GM13977 (cell line): ENCODE data around the gene ZNF888.
"Not testable (repeated sequence)": the region's sequence is repeated elsewhere in the genome, so short reads cannot be mapped to it uniquely, and the experiment has no call there.

ENCODE experiments used
- DNase-seq: peaks from one replicate; pipeline ENCODE4 v3.0.0; 2012; ENCODE audit warnings: low spot score
- in situ Hi-C: fragments of 300-500 bp; cut with MboI; formaldehyde crosslinking; loops from one replicate; pipeline ENCODE4 v1.12.0; 2022; ENCODE audit warnings: low sequenced_read_pairs, low pct_unique_long_range_greater_than_20kb, mixed read lengths, inconsistent platforms; ENCODE audit not compliant: unreplicated experiment
- TF ChIP-seq, protein P1 (sequence below): IDR thresholded peaks from 2 replicates; pipeline ENCODE4 v1.5.1; 2012; ENCODE audit warnings: mild to moderate bottlenecking, control low read depth; ENCODE audit not compliant: insufficient read depth; ENCODE audit errors: extremely low read depth, missing control alignments

Gene ZNF888

DNA sequence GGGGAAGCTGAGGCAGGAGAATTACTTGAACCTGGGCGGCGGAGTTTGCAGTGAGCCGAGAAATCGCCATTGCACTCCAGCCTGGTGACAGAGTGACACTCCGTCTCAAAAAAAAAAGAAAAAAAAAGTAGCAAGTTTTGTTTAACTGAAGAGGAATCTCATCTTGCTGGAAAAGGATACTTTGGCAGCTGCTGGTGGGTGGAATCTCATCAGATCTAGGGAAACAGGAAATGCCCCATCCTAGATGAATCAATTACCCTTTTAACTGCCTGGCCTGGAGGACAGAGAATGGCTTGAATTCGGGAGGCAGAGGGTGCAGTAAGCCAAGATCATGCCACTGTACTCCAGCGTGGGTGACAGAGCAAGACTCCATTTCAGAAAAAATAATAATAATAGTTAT lies 34.2 kb downstream of the ZNF888 start:
- no peak for DNase-seq
- TF ChIP-seq, protein P1, sequence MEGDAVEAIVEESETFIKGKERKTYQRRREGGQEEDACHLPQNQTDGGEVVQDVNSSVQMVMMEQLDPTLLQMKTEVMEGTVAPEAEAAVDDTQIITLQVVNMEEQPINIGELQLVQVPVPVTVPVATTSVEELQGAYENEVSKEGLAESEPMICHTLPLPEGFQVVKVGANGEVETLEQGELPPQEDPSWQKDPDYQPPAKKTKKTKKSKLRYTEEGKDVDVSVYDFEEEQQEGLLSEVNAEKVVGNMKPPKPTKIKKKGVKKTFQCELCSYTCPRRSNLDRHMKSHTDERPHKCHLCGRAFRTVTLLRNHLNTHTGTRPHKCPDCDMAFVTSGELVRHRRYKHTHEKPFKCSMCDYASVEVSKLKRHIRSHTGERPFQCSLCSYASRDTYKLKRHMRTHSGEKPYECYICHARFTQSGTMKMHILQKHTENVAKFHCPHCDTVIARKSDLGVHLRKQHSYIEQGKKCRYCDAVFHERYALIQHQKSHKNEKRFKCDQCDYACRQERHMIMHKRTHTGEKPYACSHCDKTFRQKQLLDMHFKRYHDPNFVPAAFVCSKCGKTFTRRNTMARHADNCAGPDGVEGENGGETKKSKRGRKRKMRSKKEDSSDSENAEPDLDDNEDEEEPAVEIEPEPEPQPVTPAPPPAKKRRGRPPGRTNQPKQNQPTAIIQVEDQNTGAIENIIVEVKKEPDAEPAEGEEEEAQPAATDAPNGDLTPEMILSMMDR: no peak
- in situ Hi-C loops: no loop called here

DNA sequence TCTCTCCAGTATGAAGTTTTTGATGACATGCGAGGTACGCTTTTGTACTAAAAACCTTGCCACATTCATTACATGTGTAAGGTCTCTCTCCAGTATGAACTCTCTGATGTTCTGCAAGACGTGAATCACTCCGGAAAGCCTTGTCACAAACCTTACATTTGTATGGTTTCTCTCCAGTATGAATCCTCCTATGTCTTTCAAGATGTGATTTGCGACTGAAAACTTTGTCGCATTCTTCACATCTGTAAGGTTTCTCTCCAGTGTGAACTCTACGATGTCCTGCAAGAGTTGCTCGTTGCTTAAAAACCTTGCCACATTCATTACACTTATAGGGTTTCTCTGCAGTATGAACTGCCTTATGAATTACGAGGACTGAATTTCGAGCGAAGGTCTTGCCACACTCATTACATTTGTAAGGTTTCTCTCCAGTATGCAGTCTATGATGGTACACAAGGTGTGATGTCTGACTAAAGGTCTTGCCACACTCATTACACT lies 42.3 kb downstream of the ZNF888 start:
- in situ Hi-C loops: no loop called here
- DNase-seq: no peak
- TF ChIP-seq, protein P1: no peak

DNA sequence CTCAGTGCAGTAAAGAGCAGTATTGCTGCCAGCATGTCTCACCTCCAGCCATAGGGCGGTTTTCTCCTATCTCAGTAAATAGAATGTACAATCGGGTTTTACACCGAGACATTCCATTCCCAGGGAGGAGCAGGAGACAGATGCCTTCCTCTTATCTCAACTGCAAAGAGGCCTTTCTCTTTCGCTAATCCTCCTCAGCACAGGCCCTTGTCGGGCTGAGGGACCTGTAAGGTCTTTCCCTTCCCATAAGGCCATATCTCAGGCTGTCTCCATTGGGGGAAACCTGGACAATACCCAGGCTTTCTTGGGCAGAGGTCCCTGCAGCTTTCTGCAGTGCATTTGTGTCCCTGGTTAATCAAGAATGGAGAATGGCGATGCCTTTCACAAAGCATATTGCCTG lies 50.2 kb downstream of the ZNF888 start:
- in situ Hi-C loops, DNase-seq: not testable (repeated sequence)

DNA sequence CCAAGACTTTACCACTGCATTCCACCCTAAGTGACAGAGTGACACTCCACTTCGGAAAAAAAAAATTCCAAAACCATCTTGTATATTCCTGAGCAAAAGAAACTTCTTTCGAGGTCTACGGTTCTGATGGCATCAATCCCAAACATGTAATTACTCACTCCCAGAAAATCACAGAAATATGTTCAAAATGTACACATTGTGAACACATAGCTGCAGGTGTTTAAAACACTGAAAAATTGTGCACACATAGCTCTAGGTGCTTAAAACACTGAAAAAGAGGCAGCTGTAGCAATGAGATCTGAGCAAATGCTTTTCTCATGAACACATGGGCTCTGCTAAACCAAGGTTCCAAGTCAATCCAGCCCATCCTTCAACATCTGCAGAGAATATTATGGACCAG lies 51.8 kb downstream of the ZNF888 start:
- in situ Hi-C loops: no loop called here
- DNase-seq: no peak
- TF ChIP-seq, protein P1: no peak

DNA sequence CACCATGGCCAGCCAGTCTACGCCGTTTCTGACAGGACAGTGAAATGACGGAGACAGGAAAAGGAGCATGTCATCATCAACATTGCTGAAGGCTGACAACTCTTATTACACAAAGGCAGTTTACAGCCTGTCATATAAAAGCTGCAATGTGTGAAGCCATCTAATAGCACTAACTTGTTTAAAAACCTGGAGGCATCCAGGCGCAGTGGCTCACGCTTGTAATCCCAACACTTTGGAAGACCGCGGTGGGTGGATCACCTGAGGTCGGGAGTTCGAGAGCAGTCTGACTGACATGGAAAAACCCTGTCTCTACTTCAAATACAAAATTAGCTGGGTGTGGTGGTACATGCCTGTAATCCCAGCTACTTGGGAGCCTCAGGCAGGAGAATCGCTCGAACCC lies 55.2 kb downstream of the ZNF888 start:
- in situ Hi-C loops, DNase-seq: not testable (repeated sequence)

DNA sequence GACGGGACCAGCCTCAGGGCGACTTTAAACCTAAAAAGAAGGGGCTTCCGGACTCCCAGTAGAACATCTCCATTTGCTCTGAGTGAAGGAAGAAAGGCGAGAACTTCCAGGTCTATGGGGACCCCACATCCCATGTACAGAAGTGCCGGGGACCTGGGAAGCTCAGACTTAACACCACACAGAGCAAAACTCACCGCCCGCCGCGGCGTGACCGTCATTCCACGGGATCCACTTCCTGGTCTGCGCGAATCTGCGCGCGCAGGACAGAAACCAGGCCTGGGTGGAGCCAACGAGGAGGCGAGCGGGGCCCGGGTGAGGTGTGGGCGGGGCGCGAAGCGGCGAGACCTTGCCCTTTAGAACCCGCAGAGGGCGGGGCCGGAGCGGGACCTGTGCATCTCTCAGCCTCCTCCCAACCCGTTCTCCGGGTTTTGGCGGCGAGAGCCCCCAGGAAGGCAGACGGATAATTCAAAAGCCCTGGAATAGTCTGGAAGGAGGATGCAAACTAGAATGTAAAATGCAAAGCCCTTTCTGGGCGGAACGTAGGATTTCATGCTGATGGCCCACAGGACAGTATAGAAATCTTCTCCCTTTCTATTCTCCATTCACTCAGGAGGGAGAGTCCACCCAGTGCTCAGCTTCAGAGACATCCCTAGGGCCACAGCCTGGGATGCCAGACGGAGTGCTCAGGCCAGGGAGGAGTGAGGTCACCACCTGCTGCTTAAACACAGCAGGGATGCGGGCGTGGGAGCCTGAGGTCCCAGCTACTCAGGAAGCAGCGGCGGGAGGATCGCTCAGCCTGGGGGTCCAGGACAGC lies 65.6 kb downstream of the ZNF888 start, which contains the start of gene ZNF468:
ZNF468 (minus strand) TSS at position 242 of the 814 bp plus-strand sequence. CDS start 3,347 bp downstream, outside the sequence.
- in situ Hi-C loops: loop anchor here (10.0 kb wide), 1 partner anchor 87 kb away; no protein-coding TSS in a partner anchor
- peak; percentile 65 for DNase-seq

DNA sequence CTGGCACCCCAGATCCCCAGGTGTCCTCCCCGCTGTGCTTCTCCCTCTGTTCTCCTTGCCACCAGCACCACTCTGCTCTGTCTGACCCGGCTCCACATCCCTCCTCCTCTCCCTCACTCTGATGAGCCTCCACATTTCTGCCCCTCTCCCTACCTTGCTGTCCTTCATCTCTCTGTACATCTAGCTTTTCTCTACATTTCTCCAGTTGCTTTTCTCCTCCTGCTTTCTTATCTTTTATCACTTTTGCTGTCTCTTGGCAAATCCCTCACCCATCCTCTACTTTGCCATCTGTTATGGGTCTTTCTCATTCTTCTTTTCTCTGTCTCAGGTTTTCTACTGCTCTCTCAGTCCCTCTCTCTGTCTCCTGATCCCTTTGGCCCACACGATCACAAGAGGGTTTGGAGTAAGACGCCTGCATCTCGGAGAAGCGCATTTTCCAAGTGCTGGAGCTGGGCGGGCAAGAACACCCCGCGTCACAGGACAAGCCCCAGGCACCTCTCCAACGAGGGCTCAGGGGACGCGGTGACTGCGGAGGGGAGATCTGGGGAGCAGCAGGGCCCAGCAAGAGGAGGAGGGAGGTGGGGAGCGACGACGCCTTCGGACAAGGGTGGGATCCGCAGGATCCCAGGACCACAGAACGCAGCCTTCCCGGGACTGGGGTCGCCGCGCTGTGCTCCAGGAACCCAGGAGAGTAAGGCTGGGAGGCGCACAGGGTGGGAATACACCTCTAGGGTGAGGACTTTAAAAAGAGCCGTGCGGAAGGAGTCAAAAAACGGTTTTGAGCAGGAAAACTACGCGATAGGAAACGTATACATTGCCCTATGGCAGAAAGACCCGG lies 66.5 kb downstream of the ZNF888 start:
- in situ Hi-C loops: loop anchor here (10.0 kb wide), 1 partner anchor 88 kb away; no protein-coding TSS in a partner anchor
- DNase-seq: peak; percentile 12
